ENCODE measurements around the gene PGBD2.

PGBD2 gene

GRCh38 chr1:248901578-248901977 is 4.5 kb upstream of the PGBD2 start:
- H3K4me3 ChIP-seq (ENCODE audit: control insufficient read depth, low read depth, low read length), result no peak overlapping the region
- TF ChIP-seq CTCF (IDR thresholded peaks at IDR 0.05; ENCODE audit: control insufficient read depth, insufficient read depth, low read depth, low read length, missing control alignments), result no peak
- no peak for DNase-seq (ENCODE audit: low read depth)

- TF ChIP-seq CTCF (IDR thresholded peaks at IDR 0.05; ENCODE audit: control insufficient read depth, insufficient read depth, low read depth, low read length, missing control alignments), result no peak
- DNase-seq (ENCODE audit: low read depth), result no peak
- no peak overlapping the region for H3K4me3 ChIP-seq (ENCODE audit: control insufficient read depth, low read depth, low read length)
Observed at GRCh38 chr1:248904437-248905216, 1.4 kb upstream of the PGBD2 start.

GRCh38 chr1:248905662-248906008 is 400 bp upstream of the PGBD2 start:
- no peak for DNase-seq (ENCODE audit: low read depth)
- no peak for TF ChIP-seq CTCF (IDR thresholded peaks at IDR 0.05; ENCODE audit: control insufficient read depth, insufficient read depth, low read depth, low read length, missing control alignments)
- peak overlapping the region; percentile 58 for H3K4me3 ChIP-seq (ENCODE audit: control insufficient read depth, low read depth, low read length)

- no peak for DNase-seq (ENCODE audit: low read depth)
- peak overlapping the region; percentile 77 for H3K4me3 ChIP-seq (ENCODE audit: control insufficient read depth, low read depth, low read length)
- TF ChIP-seq CTCF (IDR thresholded peaks at IDR 0.05; ENCODE audit: control insufficient read depth, insufficient read depth, low read depth, low read length, missing control alignments), result no peak
Observed at GRCh38 chr1:248906753-248907661, 972 bp downstream of the PGBD2 start.

- no peak overlapping the region for H3K4me3 ChIP-seq (ENCODE audit: control insufficient read depth, low read depth, low read length)
- no peak for DNase-seq (ENCODE audit: low read depth)
- TF ChIP-seq CTCF (IDR thresholded peaks at IDR 0.05; ENCODE audit: control insufficient read depth, insufficient read depth, low read depth, low read length, missing control alignments), result no peak
Observed at GRCh38 chr1:248910761-248911160, 4.7 kb downstream of the PGBD2 start.

GRCh38 chr1:248913933-248914332 is 7.9 kb downstream of the PGBD2 start:
- DNase-seq (ENCODE audit: low read depth), result no peak
- H3K4me3 ChIP-seq (ENCODE audit: control insufficient read depth, low read depth, low read length), result no peak overlapping the region
- TF ChIP-seq CTCF (IDR thresholded peaks at IDR 0.05; ENCODE audit: control insufficient read depth, insufficient read depth, low read depth, low read length, missing control alignments), result no peak
